ENCODE data around the gene COQ9.
"Not testable (repeated sequence)": the region's sequence is repeated elsewhere in the genome, so short reads cannot be mapped to it uniquely, and the experiment has no call there.

Gene COQ9

GRCh38 chr16:57447186-57447962 is at the start of gene COQ9, which contains the start of gene CIAPIN1:
COQ9 (plus strand) TSS chr16:57447479; CDS start chr16:57447506, 27 bp downstream.
CIAPIN1 (minus strand) TSS chr16:57447385; CDS start chr16:57440928, 6,457 bp downstream.
- Histone ChIP-seq H3K9me3 (ENCODE audit: severe bottlenecking) (no peaks in the 10 kb centered on the region), H3K27ac (peak within 1 kb of the TSS; percentile 91), H3K27me3 (ENCODE audit: insufficient read depth, low read depth, severe bottlenecking) (no peaks in the 10 kb centered on the region), H3K36me3 (peaks cover 13% of the 10 kb centered on the region), H3K4me3 (ENCODE audit: low read depth, low read length) (peak within 1 kb of the TSS; percentile 80)
- peak; percentile 94 for DNase-seq
- TF ChIP-seq CTCF (IDR thresholded peaks at IDR 0.05; ENCODE audit: low read depth, low read length): no peak

GRCh38 chr16:57397493-57397892 is 49.8 kb upstream of the COQ9 start:
- not testable (repeated sequence) for H3K27ac ChIP-seq; H3K27me3 ChIP-seq (ENCODE audit: insufficient read depth, low read depth, severe bottlenecking); H3K4me3 ChIP-seq (ENCODE audit: low read depth, low read length); H3K36me3 ChIP-seq; H3K9me3 ChIP-seq (ENCODE audit: severe bottlenecking); DNase-seq

GRCh38 chr16:57401943-57402640 is 45.2 kb upstream of the COQ9 start:
- Histone ChIP-seq H3K27ac (no peak overlapping the region), H3K4me3 (ENCODE audit: low read depth, low read length) (no peak overlapping the region), H3K36me3 (no peaks in the 10 kb centered on the region), H3K9me3 (ENCODE audit: severe bottlenecking) (no peaks in the 10 kb centered on the region), H3K27me3 (ENCODE audit: insufficient read depth, low read depth, severe bottlenecking) (no peaks in the 10 kb centered on the region)
- DNase-seq: no peak
- TF ChIP-seq CTCF (IDR thresholded peaks at IDR 0.05; ENCODE audit: low read depth, low read length): no peak

- Histone ChIP-seq H3K9me3 (ENCODE audit: severe bottlenecking) (no peaks in the 10 kb centered on the region), H3K27me3 (ENCODE audit: insufficient read depth, low read depth, severe bottlenecking) (no peaks in the 10 kb centered on the region), H3K36me3 (no peaks in the 10 kb centered on the region), H3K27ac (no peak within 1 kb of the TSS), H3K4me3 (ENCODE audit: low read depth, low read length) (no peak within 1 kb of the TSS)
- TF ChIP-seq CTCF (IDR thresholded peaks at IDR 0.05; ENCODE audit: low read depth, low read length): no peak
- DNase-seq: no peak
Measured at GRCh38 chr16:57403965-57404817, 43.1 kb upstream of the COQ9 start, which contains the start of gene CCL17. CCL17 (plus strand) TSS chr16:57404767; CDS start chr16:57413933, 9,166 bp downstream.

- no peak for DNase-seq
- Histone ChIP-seq H3K27me3 (ENCODE audit: insufficient read depth, low read depth, severe bottlenecking) (no peaks in the 10 kb centered on the region), H3K36me3 (no peaks in the 10 kb centered on the region), H3K4me3 (ENCODE audit: low read depth, low read length) (no peak overlapping the region), H3K27ac (no peak overlapping the region), H3K9me3 (ENCODE audit: severe bottlenecking) (no peaks in the 10 kb centered on the region)
- no peak for TF ChIP-seq CTCF (IDR thresholded peaks at IDR 0.05; ENCODE audit: low read depth, low read length)
Measured at GRCh38 chr16:57405097-57405496, 42.2 kb upstream of the COQ9 start.

Measured in WERI-Rb-1 (cell line).